Osteocyte (in vitro differentiated cells): ENCODE results near the gene CEP192. TPM values are rescaled to one million over a fixed set of nuclear protein-coding genes. Genes with fewer than 3 reads are reported as not detected.
A peak's percentile ranks its signal among the peaks of the same experiment; 100 is the strongest.

Experiments used
- DNase-seq: peaks from one replicate; pipeline ENCODE4 v3.0.0; 2021; ENCODE audit warnings: mixed read lengths; ENCODE audit not compliant: unreplicated experiment; ENCODE audit errors: extremely low spot score
- H3K27ac Mint-ChIP-seq: one replicate; pipeline ENCODE4 v1.8.0; 2021; ENCODE audit warnings: mild to moderate bottlenecking, mixed read lengths; ENCODE audit not compliant: unreplicated experiment
- H3K27me3 Mint-ChIP-seq: one replicate; pipeline ENCODE4 v1.8.0; 2021; ENCODE audit warnings: mixed read lengths; ENCODE audit not compliant: unreplicated experiment
- H3K36me3 Mint-ChIP-seq: one replicate; pipeline ENCODE4 v1.8.0; 2021; ENCODE audit warnings: mixed read lengths; ENCODE audit not compliant: unreplicated experiment
- H3K4me1 Mint-ChIP-seq: one replicate; pipeline ENCODE4 v1.8.0; 2021; ENCODE audit warnings: mixed read lengths; ENCODE audit not compliant: unreplicated experiment
- H3K4me3 Mint-ChIP-seq: one replicate; pipeline ENCODE4 v1.8.0; 2021; ENCODE audit warnings: mild to moderate bottlenecking, moderate library complexity, mixed read lengths; ENCODE audit not compliant: unreplicated experiment
- H3K9me3 Mint-ChIP-seq: one replicate; pipeline ENCODE4 v1.8.0; 2021; ENCODE audit warnings: mixed read lengths; ENCODE audit not compliant: unreplicated experiment
- CTCF ChIP-seq: fragments of 200-600 bp; sonication (generic); IDR thresholded peaks from 2 replicates; pipeline ENCODE4 v1.5.0; 2021; ENCODE audit warnings: antibody characterized with exemption, mild to moderate bottlenecking, moderate library complexity
- total RNA-seq: library from RNA; stranded (reverse); gene quantifications from 2 replicates; pipeline ENCODE4 v1.2.1, GENCODE V29; 2021

Gene CEP192
- total RNA-seq, 1 donor from 2014 or later = 20.4 TPM

GRCh38 chr18:13136056-13136903 lies 145.1 kb downstream of the CEP192 start:
- peaks cover 10% of the 10 kb centered on the region for H3K4me1 Mint-ChIP-seq
- peaks cover 3% of the 10 kb centered on the region for H3K9me3 Mint-ChIP-seq
- H3K27ac Mint-ChIP-seq = no peak overlapping the region
- peaks cover 2% of the 10 kb centered on the region for H3K27me3 Mint-ChIP-seq
- no peaks in the 10 kb centered on the region for H3K36me3 Mint-ChIP-seq
- peak overlapping the region; percentile 72 for H3K4me3 Mint-ChIP-seq
- TF ChIP-seq CTCF = no peak
- DNase-seq = no peak

GRCh38 chr18:13136904-13137669 lies 145.9 kb downstream of the CEP192 start:
- Mint-ChIP-seq H3K27me3 (peaks cover 2% of the 10 kb centered on the region), H3K27ac (no peak overlapping the region), H3K9me3 (peaks cover 3% of the 10 kb centered on the region), H3K36me3 (no peaks in the 10 kb centered on the region), H3K4me1 (peaks cover 10% of the 10 kb centered on the region), H3K4me3 (peak overlapping the region; percentile 72)
- no peak for TF ChIP-seq CTCF
- DNase-seq = no peak

GRCh38 chr18:13137670-13138419 lies 146.7 kb downstream of the CEP192 start:
- Mint-ChIP-seq H3K27ac (no peak overlapping the region), H3K27me3 (peaks cover 2% of the 10 kb centered on the region), H3K4me3 (peak overlapping the region; percentile 72), H3K9me3 (peaks cover 3% of the 10 kb centered on the region), H3K36me3 (no peaks in the 10 kb centered on the region), H3K4me1 (peaks cover 10% of the 10 kb centered on the region)
- TF ChIP-seq CTCF = no peak
- DNase-seq = no peak

GRCh38 chr18:13138420-13139139 lies 147.4 kb downstream of the CEP192 start:
- TF ChIP-seq CTCF = no peak
- DNase-seq = no peak
- Mint-ChIP-seq H3K4me3 (no peak overlapping the region), H3K27ac (no peak overlapping the region), H3K27me3 (peaks cover 2% of the 10 kb centered on the region), H3K4me1 (peaks cover 10% of the 10 kb centered on the region), H3K36me3 (no peaks in the 10 kb centered on the region), H3K9me3 (peaks cover 3% of the 10 kb centered on the region)
